KOPT-K1 (cell line): ENCODE data around the gene DNAH2.

ENCODE experiments used
- H3K27ac ChIP-seq: fragments of 200-600 bp; sonication (generic); 2 replicates; pipeline ENCODE4 v1.5.1; 2016; ENCODE audit warnings: antibody characterized with exemption, mild to moderate bottlenecking, low read depth, low read length; ENCODE audit not compliant: poor library complexity, severe bottlenecking
- H3K36me3 ChIP-seq: fragments of 200-600 bp; sonication (generic); 2 replicates; pipeline ENCODE4 v1.5.1; 2017; ENCODE audit warnings: antibody characterized with exemption, mild to moderate bottlenecking, low read length, moderate library complexity; ENCODE audit not compliant: insufficient read depth
- H3K9me3 ChIP-seq: fragments of 200-600 bp; sonication (generic); 2 replicates; pipeline ENCODE4 v1.5.1; 2017; ENCODE audit warnings: antibody characterized with exemption, low read length, mild to moderate bottlenecking; ENCODE audit not compliant: insufficient read depth, poor library complexity, severe bottlenecking

Gene DNAH2

GRCh38 chr17:7767405-7768021 is 50.0 kb downstream of the DNAH2 start:
- Histone ChIP-seq H3K9me3 (no peaks in the 10 kb centered on the region), H3K36me3 (no peaks in the 10 kb centered on the region), H3K27ac (no peak overlapping the region)

GRCh38 chr17:7769854-7770253 is 52.3 kb downstream of the DNAH2 start:
- no peaks in the 10 kb centered on the region for H3K9me3 ChIP-seq
- H3K27ac ChIP-seq, result no peak overlapping the region
- no peaks in the 10 kb centered on the region for H3K36me3 ChIP-seq

DNA sequence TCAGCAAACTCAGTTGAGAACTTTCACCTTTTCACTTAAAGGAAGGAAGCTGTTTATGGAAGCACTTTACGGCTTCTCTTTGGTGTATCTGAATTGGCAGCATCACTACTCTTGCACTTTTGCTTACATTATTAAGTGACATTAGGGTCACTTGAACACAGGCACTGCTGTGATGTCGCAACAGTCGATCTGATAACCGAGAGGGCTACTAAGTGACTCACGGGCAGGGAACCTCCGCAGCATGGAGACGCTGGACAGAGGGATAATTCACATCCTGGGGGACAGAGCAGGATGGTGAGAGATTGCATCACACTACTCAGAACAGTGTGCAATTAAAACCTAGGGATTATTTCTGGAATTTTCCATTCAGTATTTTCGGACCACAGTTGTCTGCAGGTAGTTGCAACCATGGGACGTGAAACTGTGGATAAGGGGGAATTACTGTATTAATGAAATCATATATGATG is 56.5 kb downstream of the DNAH2 start:
- H3K27ac ChIP-seq, result no peak overlapping the region
- H3K36me3 ChIP-seq, result no peaks in the 10 kb centered on the region
- no peaks in the 10 kb centered on the region for H3K9me3 ChIP-seq

DNA sequence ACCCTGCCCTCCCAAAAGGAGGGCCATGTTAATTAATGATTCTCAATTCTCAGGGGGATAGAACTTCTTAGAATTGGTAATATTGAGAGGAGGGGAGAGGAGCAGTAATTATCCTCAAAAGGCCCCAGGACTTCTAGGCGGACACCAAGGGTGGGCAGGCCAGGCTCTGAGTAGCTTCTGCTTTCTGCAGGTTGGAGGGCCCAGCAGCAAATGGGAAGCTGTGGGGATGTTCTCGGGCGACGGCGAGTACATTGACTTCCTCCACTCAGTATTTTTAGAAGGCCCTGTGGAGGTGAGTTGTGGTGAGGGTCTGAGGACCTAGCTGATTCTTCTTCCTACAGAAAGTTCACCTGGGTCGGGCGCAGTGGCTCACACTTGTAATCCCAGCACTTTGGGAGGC is 57.5 kb downstream of the DNAH2 start:
- H3K27ac ChIP-seq, result no peak overlapping the region
- H3K9me3 ChIP-seq, result no peaks in the 10 kb centered on the region
- H3K36me3 ChIP-seq, result no peaks in the 10 kb centered on the region

DNA sequence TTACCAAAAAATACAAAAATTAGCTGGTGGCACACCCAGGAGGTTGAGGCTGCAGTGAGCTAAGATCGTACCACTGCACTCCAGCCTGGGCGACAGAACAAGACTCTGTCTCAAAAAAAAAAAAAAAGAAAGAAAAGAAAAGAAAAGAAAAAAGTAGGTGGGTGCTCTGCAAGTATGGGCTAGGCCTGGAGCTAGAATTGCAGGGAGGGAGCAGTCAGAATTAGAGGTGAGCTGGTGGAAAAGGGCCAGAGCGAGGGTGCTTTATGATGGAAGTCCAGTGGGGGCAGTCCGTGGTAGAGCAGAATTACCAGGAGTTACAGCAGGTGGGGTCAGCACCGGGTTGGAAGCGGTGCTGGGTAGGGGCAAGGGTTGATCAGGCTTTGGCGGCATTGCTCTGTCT is 59.5 kb downstream of the DNAH2 start:
- Histone ChIP-seq H3K36me3 (no peaks in the 10 kb centered on the region), H3K27ac (no peak overlapping the region), H3K9me3 (no peaks in the 10 kb centered on the region)

- Histone ChIP-seq H3K9me3 (no peaks in the 10 kb centered on the region), H3K36me3 (no peaks in the 10 kb centered on the region), H3K27ac (no peak overlapping the region)
These were observed 63.2 kb downstream of the DNAH2 start for GRCh38 chr17:7780736-7781135.

GRCh38 chr17:7781429-7781828 is 63.9 kb downstream of the DNAH2 start:
- Histone ChIP-seq H3K9me3 (no peaks in the 10 kb centered on the region), H3K27ac (no peak overlapping the region), H3K36me3 (no peaks in the 10 kb centered on the region)

- H3K36me3 ChIP-seq, result no peaks in the 10 kb centered on the region
- no peaks in the 10 kb centered on the region for H3K9me3 ChIP-seq
- H3K27ac ChIP-seq, result no peak overlapping the region
These were observed 64.7 kb downstream of the DNAH2 start for GRCh38 chr17:7782240-7782639.

DNA sequence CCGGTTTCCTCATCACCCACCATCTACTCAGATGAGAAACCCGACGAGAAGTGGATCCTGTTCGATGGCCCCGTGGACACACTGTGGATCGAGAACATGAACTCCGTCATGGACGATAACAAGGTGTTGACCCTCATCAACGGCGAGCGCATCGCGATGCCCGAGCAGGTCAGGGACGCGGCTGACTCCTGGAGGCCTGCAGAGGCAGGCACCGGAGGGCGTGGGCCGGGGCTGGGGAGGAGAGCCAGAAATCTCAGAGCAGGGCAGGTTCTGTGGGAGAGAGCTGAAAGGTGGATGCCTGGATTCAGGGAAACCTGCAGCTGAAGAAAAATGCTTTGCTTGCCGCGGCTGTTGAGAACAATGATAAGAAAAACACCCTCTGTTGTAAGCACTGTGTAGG is 69.3 kb downstream of the DNAH2 start:
- no peaks in the 10 kb centered on the region for H3K9me3 ChIP-seq
- no peak overlapping the region for H3K27ac ChIP-seq
- H3K36me3 ChIP-seq, result no peaks in the 10 kb centered on the region

- Histone ChIP-seq H3K9me3 (no peaks in the 10 kb centered on the region), H3K36me3 (no peaks in the 10 kb centered on the region), H3K27ac (no peak overlapping the region)
These were observed 71.6 kb downstream of the DNAH2 start for GRCh38 chr17:7789131-7789530.

DNA sequence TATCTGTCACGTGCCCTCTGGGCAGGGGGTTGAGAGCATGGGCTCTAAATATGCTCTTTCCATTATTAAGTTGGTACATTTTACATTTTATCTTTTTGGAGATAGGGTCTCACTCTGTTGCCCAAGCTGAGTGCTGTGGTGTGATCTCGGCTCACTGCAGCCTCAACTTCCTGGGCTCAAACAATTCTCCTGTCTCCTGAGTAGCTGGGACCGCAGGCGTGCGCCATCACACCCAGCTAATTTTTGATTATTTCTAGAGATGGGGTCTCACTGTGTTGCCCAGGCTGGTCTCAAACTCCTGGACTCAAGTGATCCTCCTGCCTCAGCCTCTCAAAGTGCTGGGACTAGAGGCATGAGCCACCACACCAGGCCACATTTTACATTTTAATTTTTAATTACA is 72.6 kb downstream of the DNAH2 start:
- Histone ChIP-seq H3K36me3 (no peaks in the 10 kb centered on the region), H3K27ac (no peak overlapping the region), H3K9me3 (no peaks in the 10 kb centered on the region)

DNA sequence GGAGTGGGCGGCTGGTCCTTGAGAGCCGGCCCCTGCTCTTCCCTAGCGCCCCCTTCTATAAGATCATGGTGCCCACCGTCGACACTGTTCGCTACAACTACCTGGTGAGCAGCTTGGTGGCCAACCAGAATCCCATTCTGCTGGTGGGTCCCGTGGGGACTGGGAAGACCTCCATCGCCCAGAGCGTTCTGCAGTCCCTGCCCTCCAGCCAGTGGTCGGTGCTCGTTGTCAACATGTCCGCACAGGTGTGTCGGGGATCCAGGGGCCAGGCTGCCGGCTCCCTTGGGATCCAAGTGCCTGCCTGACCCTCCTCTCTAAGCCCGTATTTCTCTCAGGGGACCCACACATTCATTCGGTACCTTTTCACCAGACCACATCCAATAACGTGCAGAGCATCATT is 75.1 kb downstream of the DNAH2 start:
- Histone ChIP-seq H3K36me3 (no peaks in the 10 kb centered on the region), H3K9me3 (no peaks in the 10 kb centered on the region), H3K27ac (no peak overlapping the region)

- no peaks in the 10 kb centered on the region for H3K9me3 ChIP-seq
- H3K36me3 ChIP-seq, result no peaks in the 10 kb centered on the region
- H3K27ac ChIP-seq, result no peak overlapping the region
These were observed 76.6 kb downstream of the DNAH2 start for GRCh38 chr17:7794075-7794663.

DNA sequence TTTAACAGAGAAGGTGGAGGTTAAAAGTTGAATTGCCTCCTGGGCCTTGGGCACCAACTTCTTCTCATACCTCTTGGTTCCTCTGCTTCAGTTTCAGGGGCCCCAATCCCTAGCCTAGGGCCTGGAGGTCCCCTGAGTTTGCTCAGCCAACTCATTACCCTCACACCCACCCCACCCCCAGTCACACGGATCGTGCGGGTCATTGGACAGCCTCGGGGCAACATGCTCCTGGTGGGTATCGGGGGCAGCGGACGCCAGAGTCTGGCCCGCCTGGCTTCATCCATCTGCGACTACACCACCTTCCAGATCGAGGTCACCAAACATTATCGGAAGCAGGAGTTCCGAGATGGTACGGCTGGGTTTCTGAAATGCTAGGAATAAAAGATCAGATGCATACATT is 80.4 kb downstream of the DNAH2 start:
- Histone ChIP-seq H3K27ac (no peak overlapping the region), H3K36me3 (no peaks in the 10 kb centered on the region), H3K9me3 (no peaks in the 10 kb centered on the region)

DNA sequence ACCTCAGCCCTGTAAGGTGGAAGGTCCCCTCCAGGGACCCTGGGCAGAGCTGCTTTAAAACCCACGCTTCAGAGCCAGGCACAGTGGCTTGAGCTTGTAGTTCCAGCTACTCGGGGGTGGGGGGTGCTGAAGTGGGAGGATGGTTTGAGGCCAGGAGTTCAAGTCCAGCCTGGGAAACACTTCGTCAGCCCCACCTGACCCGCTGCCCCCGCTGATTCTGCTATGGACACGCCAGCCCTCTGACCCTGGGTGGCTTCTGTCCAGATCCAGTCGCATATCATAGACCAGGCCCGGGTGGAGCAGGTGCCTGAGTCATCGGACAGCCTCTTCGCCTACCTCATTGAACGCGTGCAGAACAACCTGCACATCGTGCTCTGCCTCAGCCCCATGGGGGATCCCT is 81.3 kb downstream of the DNAH2 start:
- Histone ChIP-seq H3K27ac (no peak overlapping the region), H3K36me3 (no peaks in the 10 kb centered on the region), H3K9me3 (no peaks in the 10 kb centered on the region)

DNA sequence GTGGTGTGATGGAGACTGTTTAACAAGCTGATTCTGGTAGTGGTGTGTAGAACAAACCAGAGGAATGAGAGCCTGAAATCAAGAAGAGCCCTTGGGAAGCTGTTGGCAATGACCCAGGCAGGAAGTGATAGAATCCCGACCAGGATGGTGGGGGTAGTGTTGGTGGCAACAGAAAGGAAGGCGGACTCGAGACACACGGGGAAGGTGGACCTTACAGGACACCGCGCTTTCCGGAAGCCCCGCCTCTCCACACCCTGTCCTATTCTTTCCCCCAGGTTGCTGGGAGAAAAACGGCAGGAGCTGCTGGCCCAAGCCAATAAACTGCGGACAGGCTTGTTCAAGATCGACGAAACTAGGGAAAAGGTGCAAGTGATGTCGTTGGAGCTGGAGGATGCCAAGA is 86.4 kb downstream of the DNAH2 start:
- H3K9me3 ChIP-seq, result no peaks in the 10 kb centered on the region
- H3K27ac ChIP-seq, result no peak overlapping the region
- H3K36me3 ChIP-seq, result no peaks in the 10 kb centered on the region
